GM21529 (cell line): ENCODE data around the gene LRPPRC.

Experiments
- ATAC-seq: cut with Tn5 transposase; IDR thresholded peaks from one replicate; pipeline ENCODE4 v1.9.1; 2021; ENCODE audit not compliant: unreplicated experiment

The LRPPRC gene

DNA sequence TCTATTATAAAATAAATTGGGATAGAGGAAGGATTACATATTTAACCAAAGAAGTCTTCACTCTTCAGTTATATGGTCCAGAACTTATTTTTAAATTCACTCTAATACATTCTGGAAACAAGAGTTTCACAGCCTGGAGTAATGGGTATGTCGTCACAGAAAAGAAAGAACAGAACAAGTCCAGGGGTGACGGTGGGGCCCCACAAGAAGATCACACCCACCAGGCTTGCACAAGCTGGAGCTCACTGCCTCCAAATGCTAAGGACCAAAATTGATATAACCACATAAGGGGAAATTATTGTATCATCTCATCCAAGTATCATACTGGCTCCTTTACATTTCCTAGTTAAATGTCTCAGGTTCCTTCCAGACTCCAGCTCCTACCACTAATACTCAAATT, 11.3 kb downstream of the LRPPRC start:
- ATAC-seq = no peak

DNA sequence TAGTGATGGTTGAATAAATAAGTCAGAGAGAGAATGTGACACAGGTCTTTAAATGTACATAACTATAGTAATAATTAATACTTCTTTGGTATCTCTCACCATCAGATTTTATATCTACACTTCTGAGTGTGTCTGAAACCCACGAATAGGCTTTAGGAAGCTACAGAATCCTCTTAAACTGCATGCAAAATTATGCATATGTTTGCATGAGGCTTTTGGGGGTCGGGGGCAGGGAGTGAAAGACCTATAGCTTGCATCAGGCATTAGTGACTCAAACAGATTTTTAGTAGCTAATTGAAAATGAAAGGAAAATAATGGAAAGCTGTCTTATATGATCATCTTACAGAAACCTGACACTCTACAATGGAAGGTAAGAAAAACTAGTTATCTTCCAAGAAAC, 14.9 kb downstream of the LRPPRC start:
- no peak for ATAC-seq

DNA sequence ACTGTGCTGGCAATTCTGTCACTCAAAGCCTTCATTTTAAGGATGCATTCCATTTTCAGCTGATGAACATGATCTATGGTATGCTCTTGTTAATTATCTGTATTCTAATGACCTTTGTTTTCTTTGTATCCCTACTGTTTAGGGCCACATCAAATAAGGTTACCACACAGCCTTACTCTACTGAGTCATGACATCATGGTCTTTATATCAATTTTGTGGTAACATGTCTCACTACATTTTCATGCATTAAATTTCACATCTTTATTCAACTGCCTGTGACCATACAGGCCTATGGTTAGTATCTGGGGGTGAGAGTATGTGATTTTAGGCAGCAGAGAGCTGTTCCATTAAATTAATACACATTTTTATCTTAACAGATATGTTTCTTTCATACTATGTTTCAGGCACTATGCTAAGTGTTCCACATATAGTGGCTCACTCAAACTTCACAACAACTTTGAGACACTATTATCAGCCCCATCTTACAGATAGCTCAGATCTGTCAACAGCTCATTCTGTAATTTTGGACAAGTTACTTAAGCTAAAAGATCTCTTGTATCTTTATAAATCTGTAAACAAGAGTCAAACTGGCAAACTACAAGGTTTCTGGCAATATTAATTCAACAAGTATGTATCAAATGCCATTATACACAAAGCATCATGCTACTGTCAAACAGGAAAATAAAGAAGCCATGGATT, 18.0 kb downstream of the LRPPRC start:
- ATAC-seq = no peak

DNA sequence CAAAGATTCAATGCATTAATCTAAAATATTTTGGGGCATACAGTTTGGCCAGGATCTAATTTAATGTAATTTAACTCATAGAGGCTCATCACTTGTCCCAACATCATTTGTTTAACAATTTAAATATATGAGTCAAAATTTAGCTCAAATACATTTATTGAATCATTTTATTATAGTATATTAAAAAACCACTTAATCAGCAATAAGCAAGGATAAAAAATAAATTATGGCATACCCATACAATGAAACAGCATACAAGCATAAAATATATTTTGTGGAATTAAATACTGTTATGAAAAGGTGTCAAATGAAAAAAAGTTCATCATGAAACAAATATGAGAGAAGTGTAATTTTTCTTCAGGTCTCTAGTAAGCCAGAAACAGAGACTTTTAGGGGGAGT, 34.9 kb downstream of the LRPPRC start:
- no peak for ATAC-seq

DNA sequence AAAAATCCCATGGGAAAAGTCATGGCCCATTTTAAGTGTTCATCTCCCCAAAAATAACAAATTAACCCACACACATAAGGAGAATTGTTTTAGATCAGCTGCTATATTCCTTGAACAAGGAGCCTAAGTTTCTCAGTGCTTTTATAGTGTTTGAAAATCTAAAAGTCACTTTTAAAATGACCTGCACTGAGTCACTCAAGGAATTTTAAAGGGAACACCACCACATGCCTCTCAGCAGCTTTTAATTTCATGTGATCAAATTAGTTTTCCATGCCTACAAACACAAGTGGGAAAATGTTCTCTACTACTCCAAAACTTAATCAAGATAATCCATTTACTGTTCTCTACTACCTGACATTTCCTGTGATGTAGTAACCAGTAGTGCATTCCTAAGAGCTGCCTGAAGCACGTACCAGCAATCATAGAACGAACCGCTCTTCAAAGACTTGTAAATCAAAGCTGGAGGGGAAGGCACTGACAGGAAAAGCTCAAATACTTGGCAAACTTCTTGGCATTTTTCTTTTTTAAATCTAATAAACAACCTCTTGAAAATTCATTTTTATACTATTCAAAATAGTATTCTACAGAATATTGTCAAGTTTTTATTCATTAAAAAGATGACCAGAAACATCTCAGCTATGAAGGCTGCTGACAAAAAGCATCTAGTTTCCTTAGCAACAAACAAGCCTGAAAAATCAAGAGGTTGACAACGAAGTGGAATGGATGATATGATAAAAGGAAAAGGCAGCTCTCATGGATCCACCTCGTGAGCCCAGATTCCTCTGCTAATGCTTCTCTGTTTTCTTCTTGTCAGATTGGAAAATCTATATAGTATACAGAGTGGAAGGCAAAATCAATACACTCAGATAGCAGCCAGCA, 37.2 kb downstream of the LRPPRC start:
- ATAC-seq = no peak

DNA sequence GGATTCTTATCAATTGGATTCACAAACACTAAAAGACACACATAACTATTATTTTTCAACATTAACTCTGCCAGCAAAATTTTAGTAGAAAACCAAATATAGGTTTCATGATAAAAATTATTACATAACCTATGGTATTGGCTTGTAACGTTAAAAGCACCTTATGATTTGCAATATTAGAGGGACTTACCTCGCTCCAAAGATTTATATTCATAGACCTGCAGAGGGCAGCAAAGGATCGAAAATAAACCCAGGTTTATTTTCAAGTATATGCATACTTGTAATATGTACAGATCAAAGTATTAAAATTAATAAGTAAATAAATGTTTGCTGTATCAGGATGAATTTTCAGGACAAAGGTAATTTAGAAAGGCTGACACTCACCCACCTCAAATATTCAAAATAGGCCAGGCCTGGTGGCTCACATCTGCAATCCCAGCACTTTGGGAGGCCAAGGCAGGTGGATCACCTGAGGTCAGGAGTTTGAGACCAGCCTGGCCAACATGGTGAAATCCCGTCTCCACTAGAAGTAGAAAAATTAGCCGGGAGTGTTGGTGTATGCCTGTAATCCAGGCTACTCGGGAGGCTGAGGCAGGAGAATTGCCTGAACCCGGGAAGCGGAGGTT, 45.3 kb downstream of the LRPPRC start:
- ATAC-seq = no peak

DNA sequence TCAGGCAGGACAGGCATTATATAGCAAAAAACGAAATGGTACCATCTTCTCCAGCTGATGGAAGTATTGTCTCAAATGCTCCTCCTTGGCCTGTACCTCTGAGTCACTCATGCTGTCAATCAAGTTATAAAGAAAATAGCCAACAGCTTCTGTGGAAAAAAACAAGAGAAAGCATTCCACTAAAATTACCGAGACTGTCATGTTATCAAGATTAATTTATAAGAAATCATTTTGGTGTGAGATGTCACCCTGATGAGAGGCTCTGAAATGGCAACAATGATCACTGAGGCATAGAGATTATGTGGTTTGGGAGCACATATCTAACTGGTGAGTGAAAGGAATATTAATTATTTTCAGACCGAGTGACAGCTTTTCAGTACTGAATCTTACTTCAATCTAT, 47.4 kb downstream of the LRPPRC start:
- no peak for ATAC-seq

DNA sequence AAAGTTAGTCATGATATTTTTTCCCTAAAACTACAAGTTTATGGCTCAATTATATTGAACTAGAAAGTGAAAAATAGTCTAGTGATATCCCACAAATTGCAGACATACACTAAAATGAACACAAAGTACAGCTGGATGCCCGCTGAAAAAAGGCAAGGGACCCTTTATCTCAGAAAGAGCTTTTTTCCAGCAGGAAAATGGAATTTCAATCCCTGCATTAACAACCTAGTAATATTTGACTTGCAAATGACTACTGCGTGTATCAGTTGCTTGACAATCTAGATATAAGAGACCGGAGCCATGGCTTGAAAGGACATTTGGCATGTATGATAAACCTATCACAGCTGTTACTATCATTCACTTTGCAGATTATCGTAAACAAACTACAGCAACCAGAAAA, 49.1 kb downstream of the LRPPRC start:
- ATAC-seq = no peak

DNA sequence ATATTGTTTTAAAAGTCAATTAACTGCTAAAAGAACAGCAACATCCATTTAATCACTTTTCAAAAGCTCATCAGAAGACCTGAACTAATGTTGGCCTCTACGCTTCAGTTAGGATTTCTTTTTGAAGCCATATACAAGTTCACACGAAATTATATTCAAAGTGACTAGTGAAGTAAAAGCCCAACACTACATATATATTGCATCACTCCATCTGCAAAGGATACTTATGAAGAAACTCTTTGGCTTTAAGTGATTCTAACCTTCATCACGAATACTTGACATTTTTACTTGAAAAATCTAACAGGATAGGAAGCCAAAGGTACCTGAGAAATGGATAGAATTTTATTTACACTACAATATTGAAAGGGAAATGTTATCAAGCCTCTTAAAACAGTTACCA, 50.4 kb downstream of the LRPPRC start:
- no peak for ATAC-seq

DNA sequence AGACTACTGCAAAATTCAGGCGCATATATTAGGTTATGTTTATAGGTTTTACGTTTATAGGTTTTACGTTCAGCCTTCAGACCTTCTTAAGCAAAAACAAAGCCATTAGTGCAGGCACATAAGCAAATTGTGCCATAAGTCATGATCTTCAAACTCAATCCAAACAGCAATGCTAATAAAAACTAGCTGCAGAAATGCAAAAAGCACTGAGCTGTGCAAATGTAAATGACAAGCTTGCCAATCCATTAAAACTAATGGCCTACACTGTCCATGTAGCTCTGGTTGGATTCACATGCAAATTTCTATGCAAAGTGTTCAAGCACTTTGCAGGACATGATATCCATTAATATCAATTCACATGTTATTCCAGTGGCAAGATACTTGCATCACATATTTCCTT, 50.9 kb downstream of the LRPPRC start:
- ATAC-seq = no peak

DNA sequence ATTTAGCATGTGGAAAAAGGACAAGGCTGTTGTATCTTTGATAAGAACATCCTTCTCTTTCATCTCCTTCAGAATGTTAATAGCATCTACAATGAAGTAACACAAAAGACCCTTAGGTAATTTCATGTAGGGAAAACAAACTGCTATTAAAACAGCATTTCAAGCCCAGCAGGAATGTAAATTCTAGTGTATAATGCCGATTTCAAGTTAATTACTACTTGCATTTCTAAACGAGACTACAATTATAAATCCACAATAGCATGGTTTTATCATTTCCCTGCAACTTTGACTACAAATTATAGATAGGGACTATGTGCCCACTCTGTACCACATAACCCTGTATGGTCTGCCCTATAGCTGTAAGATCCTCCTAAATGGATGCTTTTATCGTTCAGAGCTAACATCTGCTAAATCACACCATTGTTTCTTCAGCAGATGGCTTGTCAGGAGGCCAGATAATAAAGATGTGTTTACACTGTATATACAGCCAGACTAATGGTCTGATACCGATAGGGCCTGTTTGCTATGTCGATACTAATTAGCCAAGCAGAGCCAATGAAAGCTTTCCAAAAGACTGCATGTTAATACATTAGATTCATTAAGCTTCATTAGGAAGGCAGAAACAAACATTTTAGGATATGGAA, 51.9 kb downstream of the LRPPRC start:
- ATAC-seq = no peak

DNA sequence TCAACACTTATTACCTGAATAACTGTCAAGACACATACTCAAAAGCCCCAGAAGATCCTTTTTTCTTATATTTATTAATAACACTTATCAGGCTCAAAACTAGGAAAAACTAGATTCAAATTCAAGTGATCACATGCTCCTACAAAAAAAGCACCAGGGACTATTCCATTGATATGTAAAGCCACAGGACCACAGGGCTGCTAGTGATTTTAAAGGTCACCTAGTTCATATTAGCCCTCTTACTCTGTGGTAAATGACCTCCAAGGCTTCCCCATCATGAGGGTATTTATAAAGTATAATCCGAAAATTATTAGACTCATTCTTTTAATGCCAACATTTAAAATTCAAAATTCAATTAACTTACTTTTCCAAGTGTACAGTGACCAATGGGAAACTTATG, 52.5 kb downstream of the LRPPRC start:
- no peak for ATAC-seq

DNA sequence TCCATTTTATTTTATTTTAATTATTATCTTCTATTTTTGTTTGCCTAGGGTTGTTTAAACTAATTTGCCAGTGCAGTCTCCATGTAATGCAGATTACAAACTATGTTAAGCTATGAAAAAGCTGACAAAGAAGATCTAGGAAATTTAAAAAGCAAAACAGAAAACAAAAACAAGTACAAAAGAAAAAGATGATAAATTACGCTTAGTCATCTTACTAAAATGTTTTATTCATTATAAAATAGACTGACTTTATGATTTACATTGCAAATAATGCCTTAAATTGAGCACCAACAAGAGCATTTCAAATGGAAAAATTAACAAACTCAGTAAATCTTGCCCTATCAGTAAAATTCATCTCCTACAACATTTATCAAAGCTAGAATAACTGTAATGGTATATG, 52.9 kb downstream of the LRPPRC start:
- ATAC-seq = no peak

DNA sequence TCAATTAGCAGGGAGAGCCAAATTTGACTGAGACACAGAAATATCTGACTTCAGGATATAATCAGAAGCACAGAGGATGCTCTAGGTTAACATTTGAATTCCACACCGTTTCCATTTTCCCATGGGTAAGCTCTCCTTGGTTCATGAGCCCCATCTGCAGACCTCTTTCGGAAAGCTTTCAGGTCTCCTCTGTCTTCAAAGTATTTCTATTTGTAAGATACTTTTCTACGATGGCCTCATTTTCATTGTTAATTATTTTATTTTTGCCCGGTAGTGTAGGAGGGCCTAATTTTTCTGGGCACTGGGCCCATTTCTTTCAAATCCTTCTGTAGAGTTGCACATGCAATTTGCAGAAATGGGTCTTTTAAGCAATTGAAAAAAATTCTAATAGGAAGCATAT, 53.8 kb downstream of the LRPPRC start:
- no peak for ATAC-seq

DNA sequence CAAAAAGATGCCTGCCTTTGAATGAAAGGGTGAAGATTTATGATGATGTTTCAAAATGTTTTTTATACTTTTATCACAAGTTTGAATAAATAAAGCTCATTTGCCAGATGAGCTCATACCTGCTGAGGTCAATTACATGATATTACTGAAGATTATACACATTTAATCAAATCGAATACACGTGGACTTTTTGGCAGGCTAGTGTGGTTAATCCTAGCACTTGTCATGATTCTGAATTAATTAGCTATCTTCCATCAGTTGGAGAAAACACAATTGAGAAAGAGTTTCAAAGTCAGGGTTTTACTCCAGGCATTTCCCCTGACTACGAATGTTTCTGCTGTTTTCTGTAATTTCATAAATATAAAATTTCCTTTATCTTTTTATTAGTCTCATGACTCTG, 54.4 kb downstream of the LRPPRC start:
- no peak for ATAC-seq

DNA sequence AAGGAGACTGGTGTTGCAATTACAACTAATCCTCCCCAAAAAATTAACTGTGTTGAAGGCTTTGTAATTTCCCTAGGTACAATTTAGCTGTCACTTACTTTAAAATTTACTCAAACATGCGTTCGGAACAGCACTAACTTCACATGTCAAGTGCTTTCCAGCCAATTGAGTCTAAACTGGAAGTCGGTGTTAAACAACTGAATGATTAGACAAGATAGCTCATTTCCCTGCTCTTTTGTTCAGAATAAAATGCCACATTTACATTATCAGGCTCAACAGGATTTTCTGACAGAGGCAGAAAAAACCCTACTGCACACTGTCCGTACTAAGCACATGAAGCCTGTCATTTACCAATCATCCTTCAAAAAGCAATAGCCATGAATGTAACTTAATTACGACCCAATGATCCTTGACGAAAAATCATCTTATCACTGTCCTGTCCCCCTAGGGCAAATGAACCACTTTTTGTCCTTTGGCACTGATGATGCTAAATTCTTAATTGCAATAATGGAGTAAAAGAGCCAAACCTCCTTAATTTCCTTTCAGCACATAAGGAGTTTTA, 56.0 kb downstream of the LRPPRC start:
- ATAC-seq = no peak

DNA sequence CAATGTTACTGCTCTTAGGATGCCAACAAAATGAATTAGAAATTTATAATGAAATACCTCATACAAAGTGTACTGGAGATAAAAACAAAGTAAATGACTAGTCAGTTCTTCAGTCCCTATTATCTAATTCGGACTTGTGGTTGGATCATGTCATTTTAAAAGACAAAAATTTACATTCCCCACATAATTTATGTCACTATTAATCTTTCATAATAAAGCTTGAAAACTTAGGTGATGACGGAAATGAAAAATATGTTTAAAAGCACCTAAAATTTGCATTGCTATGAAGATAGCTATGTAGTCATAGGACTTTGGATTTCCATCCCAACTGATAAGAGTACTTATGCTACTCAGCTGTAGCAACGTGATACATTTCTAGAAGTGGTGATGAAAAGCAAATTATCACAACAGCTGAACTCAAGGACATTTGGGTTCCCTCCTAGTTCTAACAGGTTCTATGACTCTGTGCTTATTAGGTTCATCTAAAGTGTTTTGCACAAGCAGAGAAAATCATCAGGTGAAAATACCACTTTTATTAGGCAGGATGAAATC, 58.4 kb downstream of the LRPPRC start:
- no peak for ATAC-seq

DNA sequence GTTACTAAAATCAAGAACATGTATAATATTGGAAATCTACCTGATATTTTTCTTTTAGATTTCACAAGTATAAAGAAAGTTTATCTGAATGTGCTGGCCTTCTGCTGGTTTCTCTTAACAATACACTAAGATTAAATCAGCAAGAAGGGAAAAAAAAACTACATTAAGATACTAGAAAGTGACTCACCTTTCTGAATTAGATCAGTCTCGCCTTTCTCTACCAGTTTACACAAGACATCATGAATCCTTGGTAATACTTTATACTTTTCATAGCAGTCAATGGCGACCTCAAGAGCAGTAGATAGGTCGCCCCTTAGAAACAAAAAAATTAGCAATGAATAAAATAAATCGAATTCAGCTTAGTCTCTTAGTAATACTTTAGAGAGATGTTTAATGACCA, 61.2 kb downstream of the LRPPRC start:
- no peak for ATAC-seq

DNA sequence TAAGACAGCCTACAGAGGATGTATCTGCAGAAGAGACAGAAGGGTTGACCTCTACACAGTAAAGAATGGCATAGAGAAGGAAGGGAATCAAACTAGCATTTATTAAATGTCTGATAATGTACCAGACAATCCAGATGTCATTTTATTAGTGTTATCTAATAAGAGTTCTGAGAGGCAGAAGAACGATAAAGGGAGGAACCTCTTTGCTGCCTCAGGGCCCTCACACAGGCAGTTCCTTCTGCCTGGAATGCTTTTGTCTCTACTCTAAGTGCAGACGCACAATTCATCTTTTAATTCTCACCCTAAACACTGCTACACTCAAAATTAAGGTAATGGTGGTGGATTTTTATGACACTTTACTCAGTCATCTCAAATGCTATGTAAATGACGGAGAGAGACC, 64.5 kb downstream of the LRPPRC start:
- ATAC-seq = no peak

DNA sequence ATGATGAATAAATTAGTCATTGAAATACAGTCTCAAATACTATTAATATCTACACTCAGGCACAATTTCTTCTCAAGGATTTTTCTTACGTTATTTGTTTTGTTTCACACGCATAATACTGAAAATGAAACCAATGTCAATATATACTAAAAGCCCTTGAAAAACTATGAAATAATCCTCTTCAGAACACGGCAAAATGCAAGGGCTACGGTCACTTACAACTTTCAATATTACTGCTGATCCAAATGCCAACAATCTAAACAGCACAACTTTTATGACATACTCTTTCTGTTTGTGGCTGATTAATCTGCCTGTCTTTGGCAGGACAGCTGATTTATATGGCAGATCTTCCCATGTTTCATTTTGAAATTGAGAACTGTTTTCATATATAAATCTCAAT, 68.3 kb downstream of the LRPPRC start:
- ATAC-seq = peak; percentile 68

DNA sequence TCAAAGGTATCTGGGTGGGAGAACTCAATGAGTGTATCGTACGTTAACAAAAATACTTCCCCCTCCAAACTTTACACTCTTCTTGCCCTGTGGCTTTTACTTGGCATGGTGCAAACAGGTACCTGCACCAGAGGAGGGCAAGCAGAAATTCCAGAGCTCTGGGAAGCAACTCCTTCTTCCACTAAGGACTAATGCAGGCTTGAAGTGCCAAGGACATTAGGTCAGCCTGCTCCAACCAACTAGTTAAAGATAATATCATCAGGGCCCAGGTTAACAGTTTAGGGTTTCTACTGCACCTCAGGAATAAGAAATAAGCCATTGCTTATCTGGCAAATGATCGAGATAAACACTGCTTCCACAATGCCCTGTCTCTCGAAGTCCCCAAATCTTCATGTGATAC, 70.4 kb downstream of the LRPPRC start:
- no peak for ATAC-seq
